Natural killer cell (primary cell): ENCODE measurements around the gene CERS4. TPM values are rescaled to one million over a fixed set of nuclear protein-coding genes. Genes with fewer than 3 reads are reported as not detected.

Experiments
- ATAC-seq, 3 donors: fragments of 150-1000 bp in 2 of 3; fragments of 200-7000 bp in 1 of 3; cut with Tn5 transposase; 1 replicate in 1 of 3; 2 replicates in 2 of 3; pipeline ENCODE4 v1.10.0; 2021; ENCODE audit warnings: mild to moderate bottlenecking in 2 of 3, moderate library complexity in 2 of 3
- DNase-seq, 2 donors: peaks; one replicate each; pipeline versions ENCODE4 v3.0.0 to v3.0.0-alpha.2; 2013 to 2021; ENCODE audit warnings: mixed read lengths in 1 of 2
- H3K27ac ChIP-seq: one replicate; pipeline ENCODE4 v1.5.1; 2013; ENCODE audit warnings: mild to moderate bottlenecking, low read length
- H3K27me3 ChIP-seq: one replicate; pipeline ENCODE4 v1.6.1; 2013; ENCODE audit warnings: low read length; ENCODE audit not compliant: control insufficient read depth, insufficient read depth
- H3K36me3 ChIP-seq: one replicate; pipeline ENCODE4 v1.6.1; 2013; ENCODE audit warnings: low read length; ENCODE audit not compliant: control insufficient read depth, insufficient read depth
- H3K4me1 ChIP-seq: one replicate; pipeline ENCODE4 v1.6.1; 2013; ENCODE audit warnings: low read length; ENCODE audit not compliant: control insufficient read depth, insufficient read depth
- H3K4me3 ChIP-seq: one replicate; pipeline ENCODE4 v1.5.1; 2013; ENCODE audit warnings: low read length
- H3K9me3 ChIP-seq: one replicate; pipeline ENCODE4 v1.6.1; 2013; ENCODE audit warnings: low read length; ENCODE audit not compliant: control insufficient read depth, insufficient read depth
- H3K27ac Mint-ChIP-seq, 2 donors: one replicate each; pipeline ENCODE4 v1.8.0; 2022; ENCODE audit warnings: mild to moderate bottlenecking in 2 of 2, mixed read lengths in 2 of 2, moderate library complexity in 1 of 2
- H3K27me3 Mint-ChIP-seq, 2 donors: one replicate each; pipeline ENCODE4 v1.8.0; 2022; ENCODE audit warnings: low read depth in 2 of 2, mixed read lengths in 2 of 2
- H3K36me3 Mint-ChIP-seq: one replicate; pipeline ENCODE4 v1.8.0; 2022; ENCODE audit warnings: mixed read lengths
- H3K4me1 Mint-ChIP-seq, 2 donors: one replicate each; pipeline ENCODE4 v1.8.0; 2022; ENCODE audit warnings: mixed read lengths in 2 of 2
- H3K4me3 Mint-ChIP-seq: one replicate; pipeline ENCODE4 v1.8.0; 2022; ENCODE audit warnings: mild to moderate bottlenecking, moderate library complexity, mixed read lengths
- H3K9me3 Mint-ChIP-seq, 2 donors: one replicate each; pipeline ENCODE4 v1.8.0; 2022; ENCODE audit warnings: mixed read lengths in 2 of 2
- WGBS: methylation state at CpG from one replicate; pipeline ENCODE4 v1.1.7; 2013; ENCODE audit warnings: missing lambda C conversion rate; ENCODE audit not compliant: insufficient coverage; 5-methylcytosine and 5-hydroxymethylcytosine counted together
- intact Hi-C: fragments of 100-400 bp; cut with micrococcal nuclease; formaldehyde crosslinking; loops from one replicate; pipeline ENCODE4 v1.14.2; 2022
- total RNA-seq, 4 donors: library from RNA; stranded (reverse); fragments of 120-200 nt in 1 of 4; gene quantifications; one replicate each; pipeline versions ENCODE4 v1.2.3 to v1.2.4, GENCODE V29; 2013 to 2022
- TF ChIP-seq, protein P1 (sequence below): fragments of 200-600 bp; IDR thresholded peaks from one replicate; pipeline ENCODE4 v1.8.0; 2022; ENCODE audit warnings: antibody characterized with exemption

The CERS4 gene
- total RNA-seq, 3 donors from 2014 or later (not counting 1 experiment from before 2014, with no cell fraction given), result 50.0 to 70.8 (median 69.8) TPM

DNA sequence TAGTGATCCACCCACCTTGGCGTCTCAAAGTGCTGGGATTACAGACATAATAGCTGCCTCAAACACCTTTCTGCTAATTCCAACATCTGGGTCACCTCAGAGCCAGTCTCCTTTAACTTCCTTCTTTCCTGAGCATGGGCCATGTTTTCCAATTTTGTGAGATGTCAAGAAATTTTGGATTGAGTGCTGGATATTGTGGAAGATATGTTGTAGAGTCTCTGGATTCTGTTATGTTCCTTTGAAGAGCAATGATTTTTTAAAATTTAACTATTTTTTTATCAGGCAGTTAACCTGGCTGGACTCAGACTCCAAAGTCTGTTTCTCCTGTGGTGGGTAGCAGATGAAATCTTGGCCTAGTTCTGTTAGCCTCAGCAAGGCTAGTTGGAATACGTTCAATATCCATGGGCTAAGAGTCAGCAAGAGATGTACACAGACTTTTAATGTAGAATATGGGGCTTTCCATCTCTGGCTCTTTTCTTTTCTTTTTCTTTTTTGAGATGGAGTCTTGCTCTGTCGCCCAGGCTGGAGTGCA lies 22.0 kb downstream of the CERS4 start:
- 100% methylated on average over 2 of the region's 3 CpGs for WGBS
- H3K4me3 ChIP-seq, result no peak overlapping the region
- peaks cover 0 to 6% of the 10 kb centered on the region in 2 donors for H3K4me1 Mint-ChIP-seq
- ATAC-seq, result no peak
- peaks cover 3% of the 10 kb centered on the region for H3K9me3 ChIP-seq
- intact Hi-C loops, result no loop called here
- H3K27ac Mint-ChIP-seq, result peak overlapping the region in 1 of 2 donors; percentile 41
- H3K4me1 ChIP-seq, result no peaks in the 10 kb centered on the region
- no peaks in the 10 kb centered on the region for H3K36me3 Mint-ChIP-seq
- DNase-seq, result no peak
- no peak overlapping the region for H3K27ac ChIP-seq
- H3K27me3 ChIP-seq, result no peaks in the 10 kb centered on the region
- no peaks in the 10 kb centered on the region for H3K36me3 ChIP-seq
- no peak overlapping the region for H3K4me3 Mint-ChIP-seq
- H3K27me3 Mint-ChIP-seq, result no peaks in the 10 kb centered on the region
- TF ChIP-seq, protein P1, sequence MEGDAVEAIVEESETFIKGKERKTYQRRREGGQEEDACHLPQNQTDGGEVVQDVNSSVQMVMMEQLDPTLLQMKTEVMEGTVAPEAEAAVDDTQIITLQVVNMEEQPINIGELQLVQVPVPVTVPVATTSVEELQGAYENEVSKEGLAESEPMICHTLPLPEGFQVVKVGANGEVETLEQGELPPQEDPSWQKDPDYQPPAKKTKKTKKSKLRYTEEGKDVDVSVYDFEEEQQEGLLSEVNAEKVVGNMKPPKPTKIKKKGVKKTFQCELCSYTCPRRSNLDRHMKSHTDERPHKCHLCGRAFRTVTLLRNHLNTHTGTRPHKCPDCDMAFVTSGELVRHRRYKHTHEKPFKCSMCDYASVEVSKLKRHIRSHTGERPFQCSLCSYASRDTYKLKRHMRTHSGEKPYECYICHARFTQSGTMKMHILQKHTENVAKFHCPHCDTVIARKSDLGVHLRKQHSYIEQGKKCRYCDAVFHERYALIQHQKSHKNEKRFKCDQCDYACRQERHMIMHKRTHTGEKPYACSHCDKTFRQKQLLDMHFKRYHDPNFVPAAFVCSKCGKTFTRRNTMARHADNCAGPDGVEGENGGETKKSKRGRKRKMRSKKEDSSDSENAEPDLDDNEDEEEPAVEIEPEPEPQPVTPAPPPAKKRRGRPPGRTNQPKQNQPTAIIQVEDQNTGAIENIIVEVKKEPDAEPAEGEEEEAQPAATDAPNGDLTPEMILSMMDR, result no peak
- no peaks in the 10 kb centered on the region for H3K9me3 Mint-ChIP-seq

GRCh38 chr19:8233370-8233769 lies 24.2 kb downstream of the CERS4 start:
- peaks cover 3% of the 10 kb centered on the region for H3K9me3 ChIP-seq
- DNase-seq (no peak), ATAC-seq (no peak)
- Mint-ChIP-seq H3K36me3 (no peaks in the 10 kb centered on the region), H3K4me1 (peaks cover 3 to 7% of the 10 kb centered on the region in 2 donors), H3K9me3 (no peaks in the 10 kb centered on the region), H3K4me3 (no peak overlapping the region), H3K27ac (no peak overlapping the region), H3K27me3 (no peaks in the 10 kb centered on the region)
- intact Hi-C loops, result no loop called here
- no peaks in the 10 kb centered on the region for H3K36me3 ChIP-seq
- no peaks in the 10 kb centered on the region for H3K4me1 ChIP-seq
- 73% methylated on average over 7 of the region's 7 CpGs for WGBS
- H3K4me3 ChIP-seq, result no peak overlapping the region
- TF ChIP-seq, protein P1, result no peak
- H3K27me3 ChIP-seq, result no peaks in the 10 kb centered on the region
- no peak overlapping the region for H3K27ac ChIP-seq

DNA sequence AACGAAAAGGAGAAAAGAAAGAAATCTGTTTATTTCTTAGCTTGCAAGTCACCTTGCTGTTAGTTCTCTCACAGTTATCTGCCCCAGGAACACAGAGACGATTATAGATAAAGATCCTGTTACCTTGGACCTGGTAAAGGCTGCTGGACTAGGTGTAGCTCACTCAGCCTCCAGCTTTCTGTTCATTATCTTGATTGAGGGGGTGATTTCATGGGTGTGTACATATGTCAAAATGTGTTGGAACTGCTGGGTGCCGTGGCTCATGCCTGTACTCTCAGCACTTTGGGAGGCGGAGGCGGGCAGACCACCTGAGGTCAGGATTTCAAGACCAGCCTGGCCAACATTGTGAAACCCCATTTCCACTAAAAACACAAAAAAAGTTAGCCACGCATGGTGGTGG lies 27.9 kb downstream of the CERS4 start:
- DNase-seq (no peak), ATAC-seq (no peak)
- H3K9me3 ChIP-seq, result no peaks in the 10 kb centered on the region
- peaks cover 22% of the 10 kb centered on the region for H3K4me1 ChIP-seq
- no peak overlapping the region for H3K27ac ChIP-seq
- H3K36me3 ChIP-seq, result no peaks in the 10 kb centered on the region
- WGBS, result 82% methylated on average over 5 of the region's 6 CpGs
- H3K4me1 Mint-ChIP-seq, result peaks cover 24 to 31% of the 10 kb centered on the region in 2 donors
- H3K4me3 Mint-ChIP-seq, result no peak overlapping the region
- H3K36me3 Mint-ChIP-seq, result no peaks in the 10 kb centered on the region
- no peaks in the 10 kb centered on the region for H3K9me3 Mint-ChIP-seq
- H3K27me3 ChIP-seq, result no peaks in the 10 kb centered on the region
- peak overlapping the region; percentile 31 to 85 for H3K27ac Mint-ChIP-seq
- intact Hi-C loops, result no loop called here
- TF ChIP-seq, protein P1, result no peak
- no peak overlapping the region for H3K4me3 ChIP-seq
- no peaks in the 10 kb centered on the region for H3K27me3 Mint-ChIP-seq

DNA sequence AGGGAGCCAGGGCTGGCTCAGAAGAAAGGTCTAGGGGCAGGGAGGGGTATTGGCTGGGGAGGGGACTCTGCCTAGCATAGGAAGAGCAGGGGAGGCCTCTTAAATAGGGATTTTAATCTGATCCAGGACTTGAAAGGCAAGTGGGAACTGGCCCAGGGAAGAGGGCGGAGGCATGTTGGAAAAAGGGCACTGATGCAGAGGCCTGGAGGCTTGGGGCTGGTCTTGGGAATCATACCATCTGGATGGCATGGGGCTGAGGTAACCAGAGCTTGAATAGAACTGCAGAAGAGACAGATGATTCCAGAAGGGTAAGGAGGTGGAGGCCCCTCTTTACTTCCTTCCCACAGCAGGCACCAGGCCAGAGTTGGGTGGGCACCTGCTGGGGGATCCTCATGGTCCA lies 29.1 kb downstream of the CERS4 start:
- 100% methylated on average over 1 of the region's 1 CpG for WGBS
- Histone ChIP-seq H3K4me1 (peaks cover 26% of the 10 kb centered on the region), H3K36me3 (no peaks in the 10 kb centered on the region), H3K9me3 (peaks cover 7% of the 10 kb centered on the region), H3K4me3 (no peak overlapping the region), H3K27ac (peak overlapping the region; percentile 9), H3K27me3 (no peaks in the 10 kb centered on the region)
- Mint-ChIP-seq H3K27me3 (no peaks in the 10 kb centered on the region), H3K27ac (peak overlapping the region; percentile 85 to 93), H3K9me3 (no peaks in the 10 kb centered on the region), H3K4me3 (no peak overlapping the region), H3K36me3 (no peaks in the 10 kb centered on the region), H3K4me1 (peaks cover 29 to 38% of the 10 kb centered on the region in 2 donors)
- ATAC-seq (no peak), DNase-seq (no peak)
- TF ChIP-seq, protein P1, result no peak
- intact Hi-C loops, result no loop called here
